A673 (cell line): ENCODE results near the gene PPY.
"Not testable (repeated sequence)": the region's sequence is repeated elsewhere in the genome, so short reads cannot be mapped to it uniquely, and the experiment has no call there.

Experiments used
- CTCF ChIP-seq: fragments of 300-800, 200-600 bp; sonication (generic); conservative IDR thresholded peaks from 2 replicates; pipeline ENCODE4 v1.5.1; 2017; ENCODE audit warnings: low read depth, mild to moderate bottlenecking, antibody characterized with exemption, low read length, moderate library complexity, mixed read lengths
- EZH2 ChIP-seq: fragments of 200-600 bp; sonication (generic); IDR thresholded peaks from 2 replicates; pipeline ENCODE4 v1.6.1; 2017; ENCODE audit warnings: borderline replicate concordance, low read depth, mild to moderate bottlenecking, mixed read lengths, antibody characterized with exemption, low read length; ENCODE audit not compliant: poor library complexity, severe bottlenecking

GRCh38 chr17:43939452-43939851 is 2.8 kb downstream of the PPY start:
- TF ChIP-seq CTCF, EZH2: not testable (repeated sequence)
